ENCODE data around the gene CHN2. TPM values are rescaled to one million over a fixed set of nuclear protein-coding genes. Genes with fewer than 3 reads are reported as not detected.

Gene CHN2
- polyA plus RNA-seq, 1 donor from 2014 or later = 136 TPM

DNA sequence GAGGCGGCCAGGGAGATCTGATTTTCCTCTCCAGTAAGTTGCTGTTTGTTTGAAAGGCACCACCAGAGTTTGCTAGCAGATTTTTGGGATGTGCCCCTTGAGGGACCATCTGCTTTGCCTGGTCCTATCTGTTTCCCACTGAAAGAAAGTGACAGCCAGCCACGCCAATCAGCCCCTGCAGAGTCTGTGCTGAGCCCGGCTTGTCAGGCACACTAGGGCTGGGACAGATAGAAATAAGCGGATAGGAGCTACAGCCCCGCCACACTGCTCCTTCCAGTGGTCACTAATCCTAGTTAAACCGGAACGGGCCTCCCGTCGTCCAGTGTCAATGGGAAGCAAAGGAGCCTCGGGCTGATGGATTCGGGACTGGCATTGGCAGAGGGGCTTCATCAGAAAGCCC lies 207.2 kb downstream of the CHN2 start:
- no peaks in the 10 kb centered on the region for H4K20me1 ChIP-seq (ENCODE audit: insufficient read depth)
- peaks cover 34% of the 10 kb centered on the region for H3K36me3 ChIP-seq (ENCODE audit: insufficient read depth, low read length)
- H3K9me2 ChIP-seq (ENCODE audit: insufficient read depth, low read length) = no peaks in the 10 kb centered on the region
- H3K9ac ChIP-seq (ENCODE audit: low read length) = no peak overlapping the region
- H3K4me3 ChIP-seq (ENCODE audit: low read length) = no peak overlapping the region
- TF ChIP-seq, protein P1, sequence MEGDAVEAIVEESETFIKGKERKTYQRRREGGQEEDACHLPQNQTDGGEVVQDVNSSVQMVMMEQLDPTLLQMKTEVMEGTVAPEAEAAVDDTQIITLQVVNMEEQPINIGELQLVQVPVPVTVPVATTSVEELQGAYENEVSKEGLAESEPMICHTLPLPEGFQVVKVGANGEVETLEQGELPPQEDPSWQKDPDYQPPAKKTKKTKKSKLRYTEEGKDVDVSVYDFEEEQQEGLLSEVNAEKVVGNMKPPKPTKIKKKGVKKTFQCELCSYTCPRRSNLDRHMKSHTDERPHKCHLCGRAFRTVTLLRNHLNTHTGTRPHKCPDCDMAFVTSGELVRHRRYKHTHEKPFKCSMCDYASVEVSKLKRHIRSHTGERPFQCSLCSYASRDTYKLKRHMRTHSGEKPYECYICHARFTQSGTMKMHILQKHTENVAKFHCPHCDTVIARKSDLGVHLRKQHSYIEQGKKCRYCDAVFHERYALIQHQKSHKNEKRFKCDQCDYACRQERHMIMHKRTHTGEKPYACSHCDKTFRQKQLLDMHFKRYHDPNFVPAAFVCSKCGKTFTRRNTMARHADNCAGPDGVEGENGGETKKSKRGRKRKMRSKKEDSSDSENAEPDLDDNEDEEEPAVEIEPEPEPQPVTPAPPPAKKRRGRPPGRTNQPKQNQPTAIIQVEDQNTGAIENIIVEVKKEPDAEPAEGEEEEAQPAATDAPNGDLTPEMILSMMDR (IDR thresholded peaks at IDR 0.05; ENCODE audit: poor library complexity, severe bottlenecking) = no peak
- no peak for TF ChIP-seq POLR2AphosphoS5 (IDR thresholded peaks at IDR 0.05)
- no peak for TF ChIP-seq EZH2 (IDR thresholded peaks at IDR 0.05; ENCODE audit: borderline replicate concordance, insufficient read depth, low read length, poor library complexity, severe bottlenecking)
- no peak for TF ChIP-seq EP300 (conservative IDR thresholded peaks at IDR 0.05; ENCODE audit: poor library complexity, severe bottlenecking)
- TF ChIP-seq, protein P2, sequence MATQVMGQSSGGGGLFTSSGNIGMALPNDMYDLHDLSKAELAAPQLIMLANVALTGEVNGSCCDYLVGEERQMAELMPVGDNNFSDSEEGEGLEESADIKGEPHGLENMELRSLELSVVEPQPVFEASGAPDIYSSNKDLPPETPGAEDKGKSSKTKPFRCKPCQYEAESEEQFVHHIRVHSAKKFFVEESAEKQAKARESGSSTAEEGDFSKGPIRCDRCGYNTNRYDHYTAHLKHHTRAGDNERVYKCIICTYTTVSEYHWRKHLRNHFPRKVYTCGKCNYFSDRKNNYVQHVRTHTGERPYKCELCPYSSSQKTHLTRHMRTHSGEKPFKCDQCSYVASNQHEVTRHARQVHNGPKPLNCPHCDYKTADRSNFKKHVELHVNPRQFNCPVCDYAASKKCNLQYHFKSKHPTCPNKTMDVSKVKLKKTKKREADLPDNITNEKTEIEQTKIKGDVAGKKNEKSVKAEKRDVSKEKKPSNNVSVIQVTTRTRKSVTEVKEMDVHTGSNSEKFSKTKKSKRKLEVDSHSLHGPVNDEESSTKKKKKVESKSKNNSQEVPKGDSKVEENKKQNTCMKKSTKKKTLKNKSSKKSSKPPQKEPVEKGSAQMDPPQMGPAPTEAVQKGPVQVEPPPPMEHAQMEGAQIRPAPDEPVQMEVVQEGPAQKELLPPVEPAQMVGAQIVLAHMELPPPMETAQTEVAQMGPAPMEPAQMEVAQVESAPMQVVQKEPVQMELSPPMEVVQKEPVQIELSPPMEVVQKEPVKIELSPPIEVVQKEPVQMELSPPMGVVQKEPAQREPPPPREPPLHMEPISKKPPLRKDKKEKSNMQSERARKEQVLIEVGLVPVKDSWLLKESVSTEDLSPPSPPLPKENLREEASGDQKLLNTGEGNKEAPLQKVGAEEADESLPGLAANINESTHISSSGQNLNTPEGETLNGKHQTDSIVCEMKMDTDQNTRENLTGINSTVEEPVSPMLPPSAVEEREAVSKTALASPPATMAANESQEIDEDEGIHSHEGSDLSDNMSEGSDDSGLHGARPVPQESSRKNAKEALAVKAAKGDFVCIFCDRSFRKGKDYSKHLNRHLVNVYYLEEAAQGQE (IDR thresholded peaks at IDR 0.05; ENCODE audit: borderline replicate concordance) = no peak
- no peak for TF ChIP-seq TAF1 (IDR thresholded peaks at IDR 0.05; ENCODE audit: low read depth)
- no peak for TF ChIP-seq MXI1 (conservative IDR thresholded peaks at IDR 0.05; ENCODE audit: poor library complexity, severe bottlenecking)
- TF ChIP-seq RAD21 (conservative IDR thresholded peaks at IDR 0.05) = no peak
- TF ChIP-seq SMC3 (conservative IDR thresholded peaks at IDR 0.05; ENCODE audit: poor library complexity) = no peak
- H3K79me2 ChIP-seq (replicated peaks; ENCODE audit: insufficient read depth, low read length) = no peaks in the 10 kb centered on the region
- H3K27ac ChIP-seq (ENCODE audit: low read length) = no peak overlapping the region
- no peaks in the 10 kb centered on the region for H3F3A ChIP-seq (ENCODE audit: insufficient read depth, low read length, poor library complexity, severe bottlenecking)
- no peak overlapping the region for H3K4me2 ChIP-seq (ENCODE audit: low read length)
- H2AFZ ChIP-seq (ENCODE audit: low read depth, low read length) = no peak overlapping the region
- H3K9me3 ChIP-seq (ENCODE audit: low read length) = no peaks in the 10 kb centered on the region
- no peaks in the 10 kb centered on the region for H3K27me3 ChIP-seq (ENCODE audit: insufficient read depth, low read depth, low read length)

- Histone ChIP-seq H3K4me3 (ENCODE audit: low read length) (no peak overlapping the region), H3K4me2 (ENCODE audit: low read length) (no peak overlapping the region), H3K27ac (ENCODE audit: low read length) (no peak overlapping the region)
Measured at GRCh38 chr7:29405891-29406290, 211.3 kb downstream of the CHN2 start.

More at GRCh38 chr7:29405891-29406290, 211.3 kb downstream of the CHN2 start:
- Histone ChIP-seq H3K9ac (ENCODE audit: low read length) (no peak overlapping the region), H3K79me2 (replicated peaks; ENCODE audit: insufficient read depth, low read length) (no peaks in the 10 kb centered on the region), H2AFZ (ENCODE audit: low read depth, low read length) (no peak overlapping the region), H3K27me3 (ENCODE audit: insufficient read depth, low read depth, low read length) (no peaks in the 10 kb centered on the region), H4K20me1 (ENCODE audit: insufficient read depth) (no peaks in the 10 kb centered on the region), H3F3A (ENCODE audit: insufficient read depth, low read length, poor library complexity, severe bottlenecking) (no peaks in the 10 kb centered on the region), H3K9me3 (ENCODE audit: low read length) (no peaks in the 10 kb centered on the region), H3K9me2 (ENCODE audit: insufficient read depth, low read length) (no peaks in the 10 kb centered on the region), H3K36me3 (ENCODE audit: insufficient read depth, low read length) (peaks cover 16% of the 10 kb centered on the region)
- TF ChIP-seq SMC3 (conservative IDR thresholded peaks at IDR 0.05; ENCODE audit: poor library complexity) = no peak
- TF ChIP-seq, protein P2 (IDR thresholded peaks at IDR 0.05; ENCODE audit: borderline replicate concordance) = no peak
- TF ChIP-seq EP300 (conservative IDR thresholded peaks at IDR 0.05; ENCODE audit: poor library complexity, severe bottlenecking) = no peak
- no peak for TF ChIP-seq POLR2AphosphoS5 (IDR thresholded peaks at IDR 0.05)
- TF ChIP-seq MXI1 (conservative IDR thresholded peaks at IDR 0.05; ENCODE audit: poor library complexity, severe bottlenecking) = no peak
- no peak for TF ChIP-seq EZH2 (IDR thresholded peaks at IDR 0.05; ENCODE audit: borderline replicate concordance, insufficient read depth, low read length, poor library complexity, severe bottlenecking)
- TF ChIP-seq TAF1 (IDR thresholded peaks at IDR 0.05; ENCODE audit: low read depth) = no peak
- TF ChIP-seq, protein P1 (IDR thresholded peaks at IDR 0.05; ENCODE audit: poor library complexity, severe bottlenecking) = no peak
- TF ChIP-seq RAD21 (conservative IDR thresholded peaks at IDR 0.05) = no peak
